NB4 (cell line): Measurements from ENCODE around the gene SLC22A13.

Experiments
- TF ChIP-seq, protein P1 (sequence below): IDR thresholded peaks from 2 replicates; pipeline ENCODE4 v1.6.1; 2011; ENCODE audit warnings: low read depth, low read length
- TF ChIP-seq, protein P2 (sequence below): IDR thresholded peaks from one replicate; pipeline ENCODE4 v1.5.1; 2012; ENCODE audit warnings: low read depth, low read length

DNA sequence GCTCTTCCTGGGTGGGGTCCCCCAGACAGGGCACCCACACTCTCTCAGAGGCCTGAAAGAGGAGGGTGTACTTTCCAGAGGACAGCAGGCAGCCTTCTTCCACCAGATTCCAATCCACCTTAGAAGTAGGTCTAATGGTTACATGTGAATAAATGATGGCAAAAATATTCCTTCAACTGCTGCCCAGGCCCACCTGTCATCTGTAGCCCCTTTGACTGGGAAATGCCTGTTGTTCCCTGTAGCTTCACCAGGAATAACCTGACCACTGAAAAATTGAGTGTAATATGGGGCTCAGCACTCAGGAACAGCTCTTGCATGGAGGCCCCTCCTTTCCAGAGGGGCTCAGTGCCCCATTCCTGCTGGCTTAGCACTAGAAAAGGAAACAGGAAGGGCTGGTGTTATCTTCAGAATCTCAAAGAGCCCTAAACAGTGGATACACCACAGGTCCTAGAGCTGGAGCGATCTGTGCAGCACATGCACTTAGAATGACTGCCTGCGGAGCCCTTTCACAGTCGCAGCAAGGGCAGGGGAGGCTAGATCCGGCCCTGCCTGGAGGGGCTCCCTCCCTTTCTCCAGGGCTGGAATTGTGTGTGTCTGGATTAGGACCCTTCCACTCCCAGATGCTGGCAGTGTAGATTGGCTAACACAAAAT lies 48.6 kb downstream of the SLC22A13 start:
- TF ChIP-seq, protein P1, sequence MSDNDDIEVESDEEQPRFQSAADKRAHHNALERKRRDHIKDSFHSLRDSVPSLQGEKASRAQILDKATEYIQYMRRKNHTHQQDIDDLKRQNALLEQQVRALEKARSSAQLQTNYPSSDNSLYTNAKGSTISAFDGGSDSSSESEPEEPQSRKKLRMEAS, result no peak
- TF ChIP-seq, protein P2, sequence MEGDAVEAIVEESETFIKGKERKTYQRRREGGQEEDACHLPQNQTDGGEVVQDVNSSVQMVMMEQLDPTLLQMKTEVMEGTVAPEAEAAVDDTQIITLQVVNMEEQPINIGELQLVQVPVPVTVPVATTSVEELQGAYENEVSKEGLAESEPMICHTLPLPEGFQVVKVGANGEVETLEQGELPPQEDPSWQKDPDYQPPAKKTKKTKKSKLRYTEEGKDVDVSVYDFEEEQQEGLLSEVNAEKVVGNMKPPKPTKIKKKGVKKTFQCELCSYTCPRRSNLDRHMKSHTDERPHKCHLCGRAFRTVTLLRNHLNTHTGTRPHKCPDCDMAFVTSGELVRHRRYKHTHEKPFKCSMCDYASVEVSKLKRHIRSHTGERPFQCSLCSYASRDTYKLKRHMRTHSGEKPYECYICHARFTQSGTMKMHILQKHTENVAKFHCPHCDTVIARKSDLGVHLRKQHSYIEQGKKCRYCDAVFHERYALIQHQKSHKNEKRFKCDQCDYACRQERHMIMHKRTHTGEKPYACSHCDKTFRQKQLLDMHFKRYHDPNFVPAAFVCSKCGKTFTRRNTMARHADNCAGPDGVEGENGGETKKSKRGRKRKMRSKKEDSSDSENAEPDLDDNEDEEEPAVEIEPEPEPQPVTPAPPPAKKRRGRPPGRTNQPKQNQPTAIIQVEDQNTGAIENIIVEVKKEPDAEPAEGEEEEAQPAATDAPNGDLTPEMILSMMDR, result no peak
